PC-9 (cell line): ENCODE measurements around the gene UGT1A7. TPM values are rescaled to one million over a fixed set of nuclear protein-coding genes. Genes with fewer than 3 reads are reported as not detected.

ENCODE experiments used
- BruUV-seq: library from RNA; stranded (reverse); fragments of 400-500 nt; replicated peaks from 2 replicates; lab custom pipeline; 2021; lab: Mats Ljungman, UMichigan
- CTCF ChIA-PET: fragments of 300-600 bp; sonication (Branson Sonifier 250); formaldehyde crosslinking; loops from one replicate; lab custom pipeline; 2022; ENCODE audit warnings: antibody characterized with exemption; lab: Charles Lee
- POLR2A ChIA-PET: fragments of 300-600 bp; sonication (Branson Sonifier 250); formaldehyde crosslinking; loops from one replicate; lab custom pipeline; 2022; ENCODE audit warnings: antibody characterized with exemption; ENCODE audit not compliant: unreplicated experiment; lab: Charles Lee
- DNase-seq, 2 experiments: peaks; one replicate each; pipeline versions ENCODE4 v3.0.0 to v3.0.0-alpha.2; 2015 to 2022; ENCODE audit warnings: mixed read lengths in 1 of 2
- H2AFZ ChIP-seq: fragments of 200-600 bp; sonication (generic); 2 replicates; pipeline ENCODE4 v1.8.1; 2017; ENCODE audit warnings: antibody characterized with exemption
- H3F3A ChIP-seq: fragments of 200-600 bp; sonication (generic); 2 replicates; pipeline ENCODE4 v1.8.1; 2017; ENCODE audit warnings: antibody characterized with exemption, mild to moderate bottlenecking, low read depth; ENCODE audit not compliant: insufficient read depth
- H3K27ac ChIP-seq: fragments of 200-600 bp; sonication (generic); 2 replicates; pipeline ENCODE4 v1.6.1; 2016; ENCODE audit warnings: mixed run types
- H3K27me3 ChIP-seq: fragments of 200-600 bp; sonication (generic); 2 replicates; pipeline ENCODE4 v1.6.1; 2016; ENCODE audit warnings: low read depth, mixed run types; ENCODE audit not compliant: insufficient read depth
- H3K36me3 ChIP-seq: fragments of 200-600 bp; sonication (generic); 2 replicates; pipeline ENCODE4 v1.6.1; 2016; ENCODE audit warnings: low read depth, mixed run types
- H3K4me1 ChIP-seq: fragments of 200-600 bp; sonication (generic); replicated peaks from 2 replicates; pipeline ENCODE4 v1.6.1; 2016; ENCODE audit warnings: mixed run types; ENCODE audit not compliant: insufficient read depth
- H3K4me2 ChIP-seq: fragments of 200-600 bp; sonication (generic); 2 replicates; pipeline ENCODE4 v1.6.1; 2017; ENCODE audit warnings: mixed run types
- H3K4me3 ChIP-seq: fragments of 200-600 bp; sonication (generic); 2 replicates; pipeline ENCODE4 v1.6.1; 2016; ENCODE audit warnings: mixed run types
- H3K79me2 ChIP-seq: fragments of 200-600 bp; sonication (generic); 2 replicates; pipeline ENCODE4 v1.6.1; 2017; ENCODE audit warnings: low read depth, mixed run types
- H3K9me2 ChIP-seq: fragments of 200-600 bp; sonication (generic); 2 replicates; pipeline ENCODE4 v1.8.1; 2017; ENCODE audit warnings: mild to moderate bottlenecking; ENCODE audit not compliant: insufficient read depth
- H3K9me3 ChIP-seq: fragments of 200-600 bp; sonication (generic); 2 replicates; pipeline ENCODE4 v1.8.1; 2016; ENCODE audit warnings: low read depth; ENCODE audit not compliant: insufficient read depth
- H4K20me1 ChIP-seq: fragments of 200-600 bp; sonication (generic); 2 replicates; pipeline ENCODE4 v1.8.1; 2017; ENCODE audit not compliant: insufficient read depth
- EZH2 ChIP-seq: fragments of 200-600 bp; sonication (generic); IDR thresholded peaks from 2 replicates; pipeline ENCODE4 v1.8.0; 2017; ENCODE audit warnings: antibody characterized with exemption, low read depth
- intact Hi-C: fragments of 100-400 bp; cut with micrococcal nuclease; formaldehyde crosslinking; loops from one replicate; pipeline ENCODE4 v1.10.0; 2022; ENCODE audit not compliant: unreplicated experiment
- total RNA-seq: library from RNA; stranded (reverse); gene quantifications from 2 replicates; pipeline ENCODE4 v1.2.3, GENCODE V29; 2021
- TF ChIP-seq, protein P1 (sequence below): fragments of 200-600 bp; sonication (generic); conservative IDR thresholded peaks from 2 replicates; pipeline ENCODE4 v1.6.1; 2017; ENCODE audit warnings: mixed run types, antibody characterized with exemption, mild to moderate bottlenecking, moderate library complexity

UGT1A7 gene
- total RNA-seq, 1 experiment from 2014 or later: 20.3 TPM

DNA sequence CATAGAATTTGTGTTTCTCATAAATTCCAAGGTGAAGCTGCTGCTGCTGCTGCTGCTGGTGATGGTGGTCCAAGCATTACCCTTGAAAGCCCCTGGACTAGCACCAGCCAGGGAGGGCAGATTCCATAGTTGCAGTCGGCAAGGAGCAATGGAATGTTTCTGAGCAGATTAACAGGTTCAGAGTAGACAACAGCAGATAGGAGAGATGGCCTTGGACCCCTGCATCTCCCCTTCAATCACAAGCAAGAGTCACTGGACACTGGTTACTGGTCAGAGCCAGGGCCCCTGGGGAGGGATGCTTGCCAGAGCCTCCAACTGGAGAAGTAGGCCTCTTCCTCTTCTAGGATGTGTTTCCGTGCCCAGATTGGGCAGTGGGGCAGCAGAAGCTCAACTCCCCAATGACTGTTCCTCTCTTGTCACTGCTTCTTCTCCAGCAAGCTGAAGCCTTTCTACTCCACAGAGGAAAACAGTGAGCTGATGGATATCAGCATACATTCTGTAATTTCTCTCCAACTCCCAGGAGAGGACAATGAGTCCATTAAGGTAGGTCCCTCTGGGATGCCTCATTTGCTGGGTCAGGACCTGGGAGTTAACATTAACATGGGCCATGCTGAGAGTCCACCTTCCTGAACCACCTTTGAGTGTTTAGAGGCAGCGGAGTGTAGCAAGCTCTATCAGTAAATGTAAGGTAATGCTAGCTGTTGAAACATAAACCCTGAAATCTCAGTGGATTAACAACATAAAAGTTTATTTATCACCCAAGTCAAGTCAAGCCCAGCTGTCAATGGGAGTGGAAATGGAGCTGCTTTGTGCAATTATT is 131.7 kb downstream of the UGT1A7 start:
- no peak for DNase-seq
- Histone ChIP-seq H3K27me3 (no peaks in the 10 kb centered on the region), H2AFZ (no peak overlapping the region), H3K36me3 (no peaks in the 10 kb centered on the region), H3K79me2 (no peaks in the 10 kb centered on the region), H3K4me2 (no peak overlapping the region), H3K9me2 (no peaks in the 10 kb centered on the region), H3K9me3 (no peaks in the 10 kb centered on the region), H4K20me1 (no peaks in the 10 kb centered on the region), H3K27ac (no peak overlapping the region), H3F3A (no peaks in the 10 kb centered on the region), H3K4me1 (no peaks in the 10 kb centered on the region), H3K4me3 (no peak overlapping the region)
- ChIA-PET POLR2A (interaction anchor here (0.7 kb wide), 1 partner anchor 389 kb away, joined by 4 read pairs; no protein-coding TSS in a partner anchor), CTCF (interaction anchor here (1.6 kb wide), 1 partner anchor 20 kb away, joined by 5 read pairs; no protein-coding TSS in a partner anchor)
- no TSS peak for BruUV-seq
- TF ChIP-seq EZH2: no peak
- TF ChIP-seq, protein P1, sequence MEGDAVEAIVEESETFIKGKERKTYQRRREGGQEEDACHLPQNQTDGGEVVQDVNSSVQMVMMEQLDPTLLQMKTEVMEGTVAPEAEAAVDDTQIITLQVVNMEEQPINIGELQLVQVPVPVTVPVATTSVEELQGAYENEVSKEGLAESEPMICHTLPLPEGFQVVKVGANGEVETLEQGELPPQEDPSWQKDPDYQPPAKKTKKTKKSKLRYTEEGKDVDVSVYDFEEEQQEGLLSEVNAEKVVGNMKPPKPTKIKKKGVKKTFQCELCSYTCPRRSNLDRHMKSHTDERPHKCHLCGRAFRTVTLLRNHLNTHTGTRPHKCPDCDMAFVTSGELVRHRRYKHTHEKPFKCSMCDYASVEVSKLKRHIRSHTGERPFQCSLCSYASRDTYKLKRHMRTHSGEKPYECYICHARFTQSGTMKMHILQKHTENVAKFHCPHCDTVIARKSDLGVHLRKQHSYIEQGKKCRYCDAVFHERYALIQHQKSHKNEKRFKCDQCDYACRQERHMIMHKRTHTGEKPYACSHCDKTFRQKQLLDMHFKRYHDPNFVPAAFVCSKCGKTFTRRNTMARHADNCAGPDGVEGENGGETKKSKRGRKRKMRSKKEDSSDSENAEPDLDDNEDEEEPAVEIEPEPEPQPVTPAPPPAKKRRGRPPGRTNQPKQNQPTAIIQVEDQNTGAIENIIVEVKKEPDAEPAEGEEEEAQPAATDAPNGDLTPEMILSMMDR: no peak
- intact Hi-C loops: no loop called here

DNA sequence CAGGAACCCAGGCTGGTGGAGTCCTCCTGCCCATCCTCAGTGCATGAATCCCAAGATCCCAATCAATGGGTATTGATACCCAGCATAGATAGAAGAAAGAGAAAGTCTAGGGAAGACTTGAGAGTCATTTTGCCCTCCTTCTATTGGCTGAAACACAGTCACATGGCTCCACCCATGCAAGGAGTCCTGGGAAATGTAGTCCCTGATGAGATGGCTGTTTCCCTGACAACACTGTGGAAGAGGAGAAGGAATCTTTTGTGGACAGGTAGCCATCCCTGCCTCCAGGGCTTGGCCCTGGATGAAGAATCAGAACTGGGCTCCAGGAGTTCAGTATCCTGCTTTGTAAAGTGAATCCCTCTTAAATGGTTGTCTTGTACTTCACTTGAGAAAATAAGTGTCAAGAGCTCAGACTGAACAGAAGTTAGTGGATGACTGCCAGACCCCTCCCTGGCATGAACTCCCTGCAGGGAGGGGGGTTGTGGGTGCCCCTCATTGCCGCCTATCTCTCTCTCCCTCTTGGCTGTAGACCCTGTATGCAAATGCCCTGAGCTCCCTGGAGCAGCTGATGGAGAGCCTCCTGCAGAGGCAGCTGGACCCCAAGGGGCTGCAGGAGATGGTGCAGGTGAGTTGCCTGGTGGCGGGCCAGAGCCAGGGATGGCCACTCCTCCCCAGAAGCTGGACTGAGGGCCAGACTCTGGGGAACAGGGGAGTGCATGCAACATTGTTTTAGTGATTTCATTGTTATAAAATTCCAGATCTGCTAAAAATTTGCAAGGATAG is 132.5 kb downstream of the UGT1A7 start:
- Histone ChIP-seq H3K4me2 (no peak overlapping the region), H3K4me3 (no peak overlapping the region), H3K4me1 (no peaks in the 10 kb centered on the region), H3K79me2 (no peaks in the 10 kb centered on the region), H3F3A (no peaks in the 10 kb centered on the region), H3K9me2 (no peaks in the 10 kb centered on the region), H3K9me3 (no peaks in the 10 kb centered on the region), H2AFZ (no peak overlapping the region), H3K27ac (no peak overlapping the region), H3K27me3 (no peaks in the 10 kb centered on the region), H3K36me3 (no peaks in the 10 kb centered on the region), H4K20me1 (no peaks in the 10 kb centered on the region)
- intact Hi-C loops: no loop called here
- DNase-seq: no peak
- TF ChIP-seq EZH2: no peak
- TF ChIP-seq, protein P1: no peak
- BruUV-seq: no TSS peak
- CTCF ChIA-PET: interaction anchor here (1.6 kb wide), 1 partner anchor 19 kb away, joined by 5 read pairs; no protein-coding TSS in a partner anchor
- POLR2A ChIA-PET: interaction anchor here (0.7 kb wide), 1 partner anchor 390 kb away, joined by 4 read pairs; no protein-coding TSS in a partner anchor

DNA sequence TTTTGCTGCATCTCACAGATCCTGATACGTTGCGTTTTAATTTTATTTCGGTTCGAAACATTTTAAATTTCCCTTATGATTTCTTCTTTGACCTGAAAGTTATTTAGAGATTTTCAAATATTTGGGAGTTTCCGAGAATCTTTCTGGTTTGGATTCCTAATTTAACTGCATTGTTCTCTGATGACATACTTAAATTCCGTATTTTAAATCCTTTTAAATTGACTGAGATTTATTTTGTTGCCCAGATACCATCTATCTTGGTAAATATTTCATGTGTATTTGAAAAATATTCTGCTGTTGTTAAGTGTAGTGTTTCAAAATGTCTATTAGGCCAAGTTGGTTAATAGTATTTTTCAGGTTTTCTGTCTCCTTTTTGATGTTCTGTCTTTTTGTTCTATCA is 134.2 kb downstream of the UGT1A7 start:
- no peak overlapping the region for H3K4me3 ChIP-seq
- H3K4me2 ChIP-seq: no peak overlapping the region
- intact Hi-C loops: no loop called here
- BruUV-seq: no TSS peak
- CTCF ChIA-PET: no interaction called here
- no peak overlapping the region for H2AFZ ChIP-seq
- H3K4me1 ChIP-seq: no peaks in the 10 kb centered on the region
- no peaks in the 10 kb centered on the region for H3K27me3 ChIP-seq
- TF ChIP-seq, protein P1: no peak
- no peak for TF ChIP-seq EZH2
- no peak for DNase-seq
- H3K79me2 ChIP-seq: no peaks in the 10 kb centered on the region
- no peaks in the 10 kb centered on the region for H3K9me3 ChIP-seq
- H3K27ac ChIP-seq: no peak overlapping the region
- H4K20me1 ChIP-seq: no peaks in the 10 kb centered on the region
- H3K9me2 ChIP-seq: no peaks in the 10 kb centered on the region
- no peaks in the 10 kb centered on the region for H3F3A ChIP-seq
- H3K36me3 ChIP-seq: no peaks in the 10 kb centered on the region
- POLR2A ChIA-PET: no interaction called here
